Measurements from ENCODE around the gene OR2H1.

OR2H1 gene

GRCh38 chr6:29509711-29510110 lies 52.8 kb downstream of the OR2H1 start:
- no peaks in the 10 kb centered on the region for H3K36me3 ChIP-seq (ENCODE audit: low read depth)
- no peaks in the 10 kb centered on the region for H3K27me3 ChIP-seq (ENCODE audit: insufficient read depth, poor library complexity, severe bottlenecking)
- no peaks in the 10 kb centered on the region for H3K4me1 ChIP-seq (ENCODE audit: insufficient read depth, poor library complexity, severe bottlenecking)
- DNase-seq (ENCODE audit: low spot score) (no peak), ATAC-seq (ENCODE audit: low read depth) (no peak)
- H3K9me3 ChIP-seq (ENCODE audit: severe bottlenecking): no peaks in the 10 kb centered on the region
- TF ChIP-seq CTCF (IDR thresholded peaks at IDR 0.05; ENCODE audit: poor library complexity, severe bottlenecking): no peak
- no peak overlapping the region for H3K27ac ChIP-seq (ENCODE audit: poor library complexity, severe bottlenecking)
- no peak overlapping the region for H3K4me3 ChIP-seq (ENCODE audit: severe bottlenecking)

- no peaks in the 10 kb centered on the region for H3K9me3 ChIP-seq (ENCODE audit: severe bottlenecking)
- no peak overlapping the region for H3K4me3 ChIP-seq (ENCODE audit: severe bottlenecking)
- no peaks in the 10 kb centered on the region for H3K4me1 ChIP-seq (ENCODE audit: insufficient read depth, poor library complexity, severe bottlenecking)
- no peaks in the 10 kb centered on the region for H3K27me3 ChIP-seq (ENCODE audit: insufficient read depth, poor library complexity, severe bottlenecking)
- no peak for TF ChIP-seq CTCF (IDR thresholded peaks at IDR 0.05; ENCODE audit: poor library complexity, severe bottlenecking)
- no peak overlapping the region for H3K27ac ChIP-seq (ENCODE audit: poor library complexity, severe bottlenecking)
- no peak for DNase-seq (ENCODE audit: low spot score)
- H3K36me3 ChIP-seq (ENCODE audit: low read depth): no peaks in the 10 kb centered on the region
- no peak for ATAC-seq (ENCODE audit: low read depth)
Measured at GRCh38 chr6:29510202-29510601, 53.2 kb downstream of the OR2H1 start.

GRCh38 chr6:29510746-29511300 lies 53.9 kb downstream of the OR2H1 start:
- no peak for TF ChIP-seq CTCF (IDR thresholded peaks at IDR 0.05; ENCODE audit: poor library complexity, severe bottlenecking)
- H3K36me3 ChIP-seq (ENCODE audit: low read depth): no peaks in the 10 kb centered on the region
- H3K9me3 ChIP-seq (ENCODE audit: severe bottlenecking): no peaks in the 10 kb centered on the region
- H3K4me3 ChIP-seq (ENCODE audit: severe bottlenecking): no peak overlapping the region
- ATAC-seq (ENCODE audit: low read depth) (no peak), DNase-seq (ENCODE audit: low spot score) (no peak)
- no peak overlapping the region for H3K27ac ChIP-seq (ENCODE audit: poor library complexity, severe bottlenecking)
- peaks cover 1% of the 10 kb centered on the region for H3K4me1 ChIP-seq (ENCODE audit: insufficient read depth, poor library complexity, severe bottlenecking)
- H3K27me3 ChIP-seq (ENCODE audit: insufficient read depth, poor library complexity, severe bottlenecking): no peaks in the 10 kb centered on the region

Measured in RWPE2 (cell line).